ENCODE measurements around the gene DNAI2. TPM values are rescaled to one million over a fixed set of nuclear protein-coding genes. Genes with fewer than 3 reads are reported as not detected.
"Not testable (repeated sequence)": the region's sequence is repeated elsewhere in the genome, so short reads cannot be mapped to it uniquely, and the experiment has no call there.

The DNAI2 gene
- total RNA-seq, 6 experiments from 2014 or later, result not detected

- DNase-seq (no peak), ATAC-seq (no peak)
- no peaks in the 10 kb centered on the region for H3K36me3 ChIP-seq
- no peak overlapping the region for H3K4me3 ChIP-seq
- H3K4me1 ChIP-seq, result no peaks in the 10 kb centered on the region
- TF ChIP-seq POLR2A (IDR thresholded peaks at IDR 0.05) (no peak), CTCF (IDR thresholded peaks at IDR 0.05) (no peak)
- H3K27ac ChIP-seq, result no peak overlapping the region
- no peaks in the 10 kb centered on the region for H3K27me3 ChIP-seq
- 10% methylated on average over 1 of the region's 1 CpG for WGBS (ENCODE audit: insufficient coverage, low coverage, low lambda C conversion rate, missing lambda C conversion rate)
- intact Hi-C loops (cut with DNase I), result no loop called here
- no peaks in the 10 kb centered on the region for H3K9me3 ChIP-seq
Observed at GRCh38 chr17:74277935-74278334, 3.9 kb downstream of the DNAI2 start.

GRCh38 chr17:74279617-74280016, 5.6 kb downstream of the DNAI2 start:
- H3K9me3 ChIP-seq; DNase-seq; H3K4me1 ChIP-seq; H3K36me3 ChIP-seq; H3K4me3 ChIP-seq; intact Hi-C loops (cut with DNase I); ATAC-seq; H3K27ac ChIP-seq; H3K27me3 ChIP-seq: not testable (repeated sequence)
- WGBS (ENCODE audit: insufficient coverage, low coverage, low lambda C conversion rate, missing lambda C conversion rate), result 70% methylated on average over 6 of the region's 7 CpGs

- ATAC-seq, result peak in 3 of 4 donors; percentile 25 to 44 (median 25)
- TF ChIP-seq POLR2A (IDR thresholded peaks at IDR 0.05) (no peak), CTCF (IDR thresholded peaks at IDR 0.05) (no peak)
Observed at GRCh38 chr17:74280093-74280513, 6.1 kb downstream of the DNAI2 start.

GRCh38 chr17:74281799-74282198, 7.8 kb downstream of the DNAI2 start:
- no peak for TF ChIP-seq POLR2A (IDR thresholded peaks at IDR 0.05)
- TF ChIP-seq CTCF (IDR thresholded peaks at IDR 0.05), result no peak
- no peaks in the 10 kb centered on the region for H3K27me3 ChIP-seq
- intact Hi-C loops (cut with DNase I), result no loop called here
- DNase-seq, result no peak
- H3K27ac ChIP-seq, result no peak overlapping the region
- H3K36me3 ChIP-seq, result no peaks in the 10 kb centered on the region
- WGBS (ENCODE audit: insufficient coverage, low coverage, low lambda C conversion rate, missing lambda C conversion rate), result no CpG with 5 or more reads among the region's 20 CpGs
- H3K9me3 ChIP-seq, result no peaks in the 10 kb centered on the region
- ATAC-seq, result peak in 1 of 4 donors; percentile 35
- H3K4me3 ChIP-seq, result no peak overlapping the region
- H3K4me1 ChIP-seq, result no peaks in the 10 kb centered on the region

More at GRCh38 chr17:74280093-74280513, 6.1 kb downstream of the DNAI2 start:
- H3K4me3 ChIP-seq, result no peak overlapping the region
- no peak for DNase-seq
- intact Hi-C loops (cut with DNase I), result no loop called here
- H3K27ac ChIP-seq, result no peak overlapping the region
- no peaks in the 10 kb centered on the region for H3K36me3 ChIP-seq
- H3K9me3 ChIP-seq, result no peaks in the 10 kb centered on the region
- WGBS (ENCODE audit: insufficient coverage, low coverage, low lambda C conversion rate, missing lambda C conversion rate), result 69% methylated on average over 3 of the region's 9 CpGs
- H3K4me1 ChIP-seq, result no peaks in the 10 kb centered on the region
- no peaks in the 10 kb centered on the region for H3K27me3 ChIP-seq

GRCh38 chr17:74282274-74282586, 8.2 kb downstream of the DNAI2 start:
- ATAC-seq; H3K4me3 ChIP-seq; H3K27me3 ChIP-seq; H3K27ac ChIP-seq; DNase-seq; H3K4me1 ChIP-seq; intact Hi-C loops (cut with DNase I); H3K9me3 ChIP-seq; H3K36me3 ChIP-seq: not testable (repeated sequence)
- 53% methylated on average over 4 of the region's 4 CpGs for WGBS (ENCODE audit: insufficient coverage, low coverage, low lambda C conversion rate, missing lambda C conversion rate)
